GM18520 (cell line): ENCODE data around the gene MYH15.
A peak's percentile ranks its signal among the peaks of the same experiment; 100 is the strongest.

Source experiments
- ATAC-seq: cut with Tn5 transposase; IDR thresholded peaks from one replicate; pipeline ENCODE4 v1.9.1; 2021; ENCODE audit not compliant: unreplicated experiment

MYH15 gene

DNA sequence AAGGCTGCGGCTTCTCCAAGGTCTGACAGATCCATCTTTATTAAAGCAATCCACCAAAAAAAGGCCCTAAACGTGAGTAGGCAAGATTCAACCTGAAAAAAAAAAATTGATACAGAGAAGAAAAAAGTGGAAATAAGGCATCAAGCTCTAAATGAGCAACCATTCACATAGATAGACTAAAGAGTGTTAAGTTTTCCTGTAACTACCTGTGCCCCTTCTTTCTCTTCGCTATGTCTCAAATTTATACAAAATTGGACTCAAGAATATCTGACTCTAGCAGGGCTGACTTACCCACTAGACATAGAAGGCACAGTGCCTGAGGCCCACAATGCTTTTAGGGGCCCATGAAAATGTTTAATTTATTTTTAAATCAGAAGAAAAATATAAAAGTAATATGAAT, at the start of gene MYH15:
Gene MYH15, minus strand, starts transcription at position 101 of the 400 bp plus-strand sequence. Its CDS starts 66 bp downstream, at position 35.
- no peak for ATAC-seq

DNA sequence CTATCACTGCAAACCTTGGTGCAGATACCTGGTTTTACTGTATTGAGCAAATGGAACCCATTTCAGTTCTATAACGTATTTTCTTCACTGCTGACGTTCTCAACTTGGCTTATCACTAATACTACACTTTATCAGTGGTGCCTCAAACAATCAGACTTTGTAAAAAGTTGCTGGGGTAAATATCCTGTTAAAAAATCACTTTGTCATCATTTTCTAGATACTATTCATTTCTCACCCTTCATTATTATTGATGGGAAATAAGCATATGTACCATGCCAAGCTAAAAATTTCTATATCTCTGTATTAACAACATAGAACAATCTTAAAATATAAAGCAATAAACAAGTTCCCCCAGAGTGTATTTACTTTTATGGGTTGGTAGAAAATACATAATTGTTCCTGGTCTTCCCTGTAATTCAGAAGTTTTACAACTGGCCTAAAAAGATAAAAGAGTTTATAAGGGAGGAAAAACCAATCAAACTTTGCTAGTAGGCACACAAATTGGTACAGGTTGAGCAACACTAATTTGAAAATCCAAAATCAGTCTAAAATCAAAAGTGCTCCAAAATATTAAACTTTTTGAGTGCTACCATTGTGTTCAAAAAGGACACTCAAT, 45.7 kb upstream of the MYH15 start:
- no peak for ATAC-seq

DNA sequence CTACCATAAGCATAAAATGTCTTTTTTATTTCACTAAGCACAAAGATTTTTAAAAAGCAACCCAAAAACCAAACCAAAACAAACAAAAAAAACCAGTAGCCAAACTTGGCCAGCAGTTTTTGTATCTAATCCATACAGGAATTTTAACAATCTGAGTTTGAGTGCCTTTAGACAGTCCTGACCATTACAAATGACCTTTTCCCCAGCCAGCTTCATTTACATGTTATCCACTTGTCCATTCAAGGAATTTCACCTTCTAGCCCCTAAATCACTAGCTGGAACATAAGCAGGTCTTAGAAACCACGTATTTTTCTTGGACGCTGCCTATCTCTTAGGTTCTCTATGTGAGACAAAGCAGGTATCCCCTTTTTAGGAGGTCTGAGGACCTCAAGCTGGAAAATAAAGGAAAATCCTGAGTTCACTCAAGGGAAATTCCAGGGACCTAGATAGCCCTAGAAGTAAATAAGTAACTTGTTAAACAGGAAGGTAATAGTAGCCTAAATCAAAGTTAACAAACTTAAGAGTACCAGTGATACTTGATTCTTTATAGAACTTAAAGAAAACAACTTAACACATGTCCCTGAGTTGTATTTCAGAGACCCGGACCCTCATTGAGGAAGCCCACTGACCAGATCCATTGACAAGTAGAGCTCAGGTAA, 44.6 kb upstream of the MYH15 start:
- no peak for ATAC-seq

DNA sequence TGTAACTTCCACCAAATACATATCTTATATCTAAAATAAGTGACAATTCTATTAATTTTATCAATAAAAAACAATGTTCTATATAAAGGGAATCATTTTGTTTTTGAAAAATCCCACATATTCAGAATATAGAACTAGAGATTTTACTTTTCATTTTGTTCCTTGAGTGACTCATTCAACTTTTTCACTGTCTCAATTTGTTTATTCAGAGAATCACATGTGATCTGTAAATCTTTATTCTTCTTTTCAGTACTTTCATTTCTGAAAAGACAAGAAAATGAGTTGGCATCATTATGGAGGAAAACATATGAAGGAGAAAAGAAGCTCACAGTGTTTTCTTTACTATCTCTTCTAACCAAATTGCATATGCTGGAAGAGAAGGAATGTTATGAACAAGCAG, 43.8 kb upstream of the MYH15 start:
- ATAC-seq, result no peak

DNA sequence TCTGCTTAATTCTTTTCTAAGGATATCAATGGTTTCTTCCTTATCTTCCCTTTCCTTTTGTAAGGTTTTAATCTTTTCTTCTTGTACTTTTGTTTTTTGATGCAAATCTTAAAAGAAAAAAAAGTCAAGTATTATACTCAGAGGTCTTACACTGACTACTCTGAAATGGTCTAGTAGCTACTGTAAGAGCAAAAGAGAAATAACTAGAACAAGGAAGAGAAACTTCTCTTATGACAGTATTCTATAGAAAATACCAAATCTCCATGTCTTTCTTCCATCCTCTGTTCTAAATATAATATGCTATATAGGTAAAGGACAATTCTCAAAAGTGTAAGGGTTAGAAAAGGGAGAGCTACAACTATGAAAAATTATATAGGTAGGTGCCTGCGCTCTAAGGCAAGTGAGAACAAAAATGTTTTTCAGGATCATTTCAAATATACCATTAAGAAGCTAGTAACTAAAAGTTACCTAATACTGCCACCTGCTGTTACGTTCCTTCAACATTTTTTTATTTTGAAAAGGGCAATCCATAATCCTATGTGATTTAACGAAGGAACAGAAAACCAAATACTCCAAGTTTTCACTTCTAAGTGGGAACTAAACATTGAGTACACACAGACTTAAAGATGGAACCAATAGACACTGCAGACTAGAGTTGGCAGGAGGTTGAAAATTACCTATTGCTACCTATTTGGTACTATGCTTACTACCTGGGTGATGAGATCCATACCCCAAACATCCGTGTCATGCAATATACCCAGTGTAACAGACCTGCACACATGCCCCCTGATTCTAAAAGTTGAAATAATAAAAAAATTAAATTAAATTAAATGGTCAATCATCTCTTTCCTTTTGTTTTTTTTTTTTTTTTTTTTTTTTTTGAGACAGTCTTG, 42.1 kb upstream of the MYH15 start:
- ATAC-seq, result peak; percentile 50

DNA sequence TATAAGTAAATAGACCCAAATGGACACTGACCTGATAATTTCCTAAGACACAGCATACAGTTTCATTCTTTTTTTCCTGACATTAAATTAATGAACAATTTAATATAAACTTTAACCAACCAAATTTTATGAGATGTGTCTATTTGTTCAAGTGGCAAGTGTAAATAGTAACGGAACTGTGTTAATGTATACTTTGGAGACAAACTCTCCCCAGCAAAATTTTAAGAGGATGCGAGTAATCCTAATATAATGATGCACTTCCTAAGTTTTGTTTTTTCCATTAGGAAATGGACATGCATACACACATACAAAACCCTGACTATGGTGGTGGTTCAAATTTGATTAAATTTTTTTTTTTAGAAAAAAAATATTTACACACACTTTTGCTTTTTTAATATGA, 38.5 kb upstream of the MYH15 start:
- no peak for ATAC-seq

DNA sequence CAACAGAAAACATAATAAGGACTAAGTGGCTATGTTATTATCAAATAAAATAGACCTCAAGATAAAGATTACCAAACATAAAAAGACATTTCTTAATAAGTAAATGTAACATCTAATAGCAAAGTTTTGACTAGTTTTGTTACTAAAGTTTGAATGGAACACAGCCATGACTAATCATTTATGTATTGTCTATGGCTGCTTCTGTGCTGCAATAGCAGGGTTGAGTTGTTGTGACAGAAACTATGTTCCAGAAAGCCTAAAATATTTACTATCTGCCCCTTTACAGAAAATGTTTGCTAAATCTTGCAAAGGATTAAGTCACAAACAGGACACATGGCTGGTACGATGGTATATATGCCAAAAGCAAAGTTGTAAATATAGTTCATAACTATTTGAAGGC, 37.9 kb upstream of the MYH15 start:
- no peak for ATAC-seq

DNA sequence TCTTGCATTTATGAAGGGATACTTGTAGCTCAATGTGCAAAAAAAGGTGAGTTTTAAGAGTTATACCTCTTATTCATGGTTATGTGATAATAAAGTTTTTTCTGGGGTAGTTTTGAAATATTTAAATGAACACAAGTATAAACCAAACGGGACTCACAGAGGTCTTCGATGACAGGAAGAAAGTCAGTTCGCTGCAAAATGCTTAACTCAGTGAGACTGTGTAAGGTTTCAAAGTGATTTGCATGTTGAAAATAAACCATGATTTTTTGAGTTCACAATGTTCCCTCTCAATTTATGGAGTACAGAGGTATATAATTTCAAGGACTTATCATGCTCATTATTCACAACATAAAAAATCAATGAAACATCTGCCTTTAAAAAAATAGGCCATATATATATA, 36.3 kb upstream of the MYH15 start:
- peak; percentile 53 for ATAC-seq

DNA sequence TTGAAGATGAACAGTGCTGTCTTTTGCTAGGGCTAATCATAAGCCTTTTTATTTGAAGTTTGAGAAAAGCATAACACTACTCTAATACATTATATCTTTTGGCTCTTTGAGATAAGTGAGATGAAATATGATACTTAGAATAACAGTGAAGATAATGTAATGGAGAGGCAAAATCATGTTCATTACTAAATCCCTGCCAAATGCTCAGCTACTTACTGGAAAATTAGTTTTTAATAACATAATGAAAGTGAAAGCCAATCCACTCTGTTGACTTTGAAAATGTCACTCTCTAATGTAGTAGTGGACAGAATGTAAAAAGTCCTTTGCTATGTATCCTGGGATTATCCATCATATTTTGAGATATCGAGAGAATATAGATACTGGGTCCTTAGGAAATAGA, 35.9 kb upstream of the MYH15 start:
- peak; percentile 29 for ATAC-seq

DNA sequence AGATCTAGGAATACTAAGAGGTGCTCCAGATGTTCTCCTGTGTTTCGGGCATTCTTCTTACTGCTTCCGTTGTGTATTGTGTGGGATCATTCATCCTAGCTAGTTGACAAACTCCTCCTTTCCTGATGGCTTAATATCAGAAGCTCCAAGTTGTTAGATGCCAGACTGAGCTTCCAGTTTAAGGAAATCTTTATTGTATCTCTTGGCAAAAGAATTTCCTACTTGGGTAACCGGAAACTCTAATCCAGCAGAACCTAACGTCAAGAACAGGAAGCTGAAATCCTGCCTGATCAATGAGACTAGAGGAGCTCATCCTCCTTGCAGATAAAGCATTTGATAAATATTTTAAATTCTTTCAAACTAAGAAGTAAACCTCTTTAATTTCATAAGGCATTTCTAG, 27.7 kb upstream of the MYH15 start:
- ATAC-seq, result no peak

DNA sequence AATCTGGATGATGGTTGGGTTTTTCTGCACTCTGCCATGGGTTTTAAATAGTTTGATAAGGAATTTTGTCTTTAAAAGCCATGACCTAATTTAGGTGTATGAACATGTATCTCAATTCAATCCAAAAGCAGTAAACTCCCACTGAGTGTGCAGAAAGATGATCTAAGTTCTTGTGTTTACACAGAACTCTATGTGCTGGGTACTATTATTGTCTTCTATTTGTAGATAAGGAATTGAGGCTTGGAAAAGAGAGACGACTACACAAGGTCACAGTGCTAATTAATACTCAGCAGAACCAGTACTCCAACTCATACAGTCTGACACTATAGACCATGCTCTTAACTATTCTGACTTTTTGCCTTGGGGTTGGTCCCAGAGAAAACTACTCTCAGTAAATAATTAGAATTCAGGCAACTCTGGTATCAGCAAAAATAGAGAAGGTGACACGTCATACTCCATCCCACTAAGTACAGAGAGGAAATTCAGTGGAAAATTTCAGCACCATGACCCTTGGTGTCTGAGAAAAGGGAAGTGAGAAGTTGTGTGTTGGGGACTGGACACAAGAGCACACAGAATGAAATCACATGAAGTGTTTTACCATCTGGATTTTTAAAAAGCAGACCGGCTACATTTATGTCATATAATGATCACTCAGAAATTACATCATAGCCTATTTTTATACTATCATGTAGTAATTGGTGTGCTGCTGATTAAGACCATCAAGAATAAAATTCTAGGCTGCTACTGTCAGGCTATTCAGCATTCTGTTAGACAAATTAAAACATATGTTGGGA, 18.3 kb upstream of the MYH15 start:
- ATAC-seq, result peak; percentile 83

DNA sequence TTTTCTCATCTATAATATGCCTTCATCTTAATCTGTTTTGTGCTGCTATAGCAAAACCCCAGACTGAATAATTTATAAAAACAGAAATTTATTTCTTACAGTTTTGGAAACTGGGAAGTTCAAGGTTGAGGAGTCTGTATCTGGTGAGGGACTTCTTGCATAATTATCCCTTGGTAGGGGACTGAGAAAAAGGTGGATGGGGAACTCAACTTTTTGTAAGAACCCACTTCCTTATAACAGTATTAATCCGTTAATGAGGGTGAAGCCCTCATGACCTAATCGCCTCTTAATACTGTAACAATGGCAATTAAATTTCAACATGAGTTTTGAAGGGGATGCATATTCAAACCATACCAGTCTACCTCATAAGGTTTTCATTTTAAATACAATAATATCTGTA, 17.4 kb upstream of the MYH15 start:
- ATAC-seq, result no peak

DNA sequence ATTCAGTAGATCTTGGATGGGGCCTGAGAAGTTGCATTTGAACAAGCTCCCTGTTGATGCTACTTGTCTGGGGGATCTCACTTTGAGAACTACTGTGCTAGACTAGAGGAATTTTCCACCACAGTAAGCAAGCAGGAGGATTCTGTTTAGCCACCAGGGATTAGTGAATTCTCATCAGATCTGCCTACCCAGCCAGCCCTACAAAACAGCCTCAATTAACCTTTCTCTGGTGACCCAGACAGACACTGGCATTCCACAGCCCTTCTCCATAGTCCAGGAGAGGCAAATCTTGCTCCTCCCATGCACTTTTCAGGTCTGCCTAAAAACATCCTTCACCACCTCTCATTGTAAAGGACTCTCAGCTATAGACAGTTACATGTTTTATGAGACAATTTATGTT, 16.7 kb upstream of the MYH15 start:
- ATAC-seq, result no peak

DNA sequence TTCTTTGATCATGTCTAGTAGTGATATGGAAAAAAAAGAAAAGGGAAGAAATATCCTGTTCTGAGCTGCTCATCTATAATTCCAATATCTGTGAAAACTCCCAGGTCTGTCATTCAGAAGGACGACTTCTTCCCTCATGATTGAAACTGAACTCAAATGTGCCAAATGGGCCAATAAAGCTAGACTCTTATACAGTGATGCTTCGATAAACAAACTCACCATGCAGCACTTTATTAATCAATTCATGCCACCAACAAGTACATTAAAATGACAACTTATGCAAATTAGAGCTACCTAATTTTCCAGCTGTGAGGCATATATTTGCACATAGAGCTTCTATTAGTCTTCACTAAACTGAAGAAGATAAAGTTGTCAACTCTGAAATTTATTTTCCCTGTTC, 15.6 kb upstream of the MYH15 start:
- no peak for ATAC-seq

DNA sequence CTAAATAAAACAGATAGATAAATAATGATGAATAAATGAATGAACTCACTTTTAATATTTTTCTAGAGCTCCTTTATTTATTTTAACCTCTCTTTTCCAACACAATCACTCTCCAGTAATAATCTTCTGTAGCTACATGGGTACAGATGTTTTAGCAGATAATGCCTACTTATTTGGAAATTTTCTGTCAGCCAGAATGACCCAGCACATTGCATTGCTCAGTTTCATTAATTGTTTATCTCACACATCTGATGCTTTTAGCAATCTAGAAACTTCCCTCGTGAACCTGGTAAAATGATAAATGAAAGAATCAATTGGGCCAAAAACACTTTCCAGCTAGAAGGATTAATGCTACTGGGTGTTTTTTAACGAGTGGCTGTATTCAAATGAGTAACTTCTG, 14.9 kb upstream of the MYH15 start:
- ATAC-seq, result no peak

DNA sequence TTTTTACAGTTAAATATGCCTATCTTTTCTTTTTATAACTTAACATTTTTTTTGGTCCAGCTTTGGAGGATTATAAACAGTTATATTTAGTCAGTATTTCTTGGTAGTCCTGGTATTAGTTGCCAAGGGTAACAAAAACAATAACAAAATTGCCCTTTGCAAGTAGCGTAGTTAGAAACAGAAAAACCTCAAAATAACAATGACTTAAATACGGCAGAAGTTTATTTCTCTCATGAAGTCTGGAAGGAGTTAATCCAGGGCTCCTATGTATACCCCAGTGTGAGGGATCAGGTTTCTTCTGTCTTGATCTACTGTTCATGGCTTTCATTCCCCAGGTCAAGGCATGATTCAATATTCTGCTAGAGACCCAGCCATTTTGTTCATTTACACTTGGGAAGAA, 14.1 kb upstream of the MYH15 start:
- no peak for ATAC-seq

DNA sequence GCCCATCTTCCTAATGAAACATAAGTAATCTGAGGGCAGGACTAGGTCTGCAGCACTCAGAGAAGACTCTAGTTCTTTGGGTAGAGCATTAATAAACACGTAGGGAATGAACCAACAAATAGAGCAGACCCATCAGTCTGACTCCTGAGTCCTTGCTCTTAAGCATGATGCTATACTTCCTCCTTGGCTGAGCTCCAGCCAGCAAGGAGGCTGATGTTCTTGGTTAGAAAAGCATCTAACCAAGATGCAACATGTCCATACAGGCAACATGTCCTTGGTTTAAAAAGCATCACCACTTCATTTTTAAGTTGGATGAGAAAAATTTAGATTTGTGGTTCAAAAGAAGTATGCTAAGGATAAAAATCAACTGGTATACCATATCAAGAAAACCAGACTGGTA, 8.5 kb upstream of the MYH15 start:
- no peak for ATAC-seq

DNA sequence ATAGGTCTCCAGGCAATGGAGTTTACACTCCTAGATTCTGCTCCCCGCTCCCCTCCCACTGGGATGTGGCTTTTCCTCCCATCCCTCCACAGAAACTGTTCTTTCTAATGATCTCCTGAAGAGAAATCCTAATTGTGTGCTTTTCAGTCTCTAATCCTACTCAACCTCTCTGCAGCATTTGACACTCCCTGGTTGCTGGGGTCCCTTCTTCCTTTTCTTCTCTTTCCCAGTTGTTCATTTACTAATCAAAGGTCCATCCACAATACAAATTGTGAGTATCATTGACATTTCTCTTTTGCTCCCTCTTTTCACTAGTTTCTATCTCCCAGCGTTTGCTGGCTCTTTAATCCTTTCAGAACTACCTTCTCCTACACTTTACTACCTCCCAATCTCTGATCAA, 6.5 kb upstream of the MYH15 start:
- ATAC-seq, result no peak

DNA sequence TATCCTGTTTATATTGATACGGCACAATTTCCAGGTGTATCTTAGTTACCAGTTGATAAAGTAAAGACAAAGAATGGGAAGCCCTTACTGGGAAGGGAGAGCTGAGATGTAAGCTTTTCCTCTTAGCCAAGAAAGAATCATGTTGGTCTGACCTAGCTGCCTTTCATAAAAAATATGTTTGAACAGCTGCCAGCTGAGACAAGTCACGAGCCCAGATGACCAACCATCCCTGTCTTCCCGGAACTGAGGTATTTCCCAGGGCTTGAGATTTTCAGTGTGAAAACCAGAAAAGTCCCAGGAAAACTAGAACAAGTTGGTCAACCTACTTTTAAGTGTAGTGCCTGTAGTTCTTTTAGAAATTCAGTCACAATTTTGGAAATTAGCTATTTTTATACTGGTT, 3.6 kb upstream of the MYH15 start:
- ATAC-seq, result no peak

DNA sequence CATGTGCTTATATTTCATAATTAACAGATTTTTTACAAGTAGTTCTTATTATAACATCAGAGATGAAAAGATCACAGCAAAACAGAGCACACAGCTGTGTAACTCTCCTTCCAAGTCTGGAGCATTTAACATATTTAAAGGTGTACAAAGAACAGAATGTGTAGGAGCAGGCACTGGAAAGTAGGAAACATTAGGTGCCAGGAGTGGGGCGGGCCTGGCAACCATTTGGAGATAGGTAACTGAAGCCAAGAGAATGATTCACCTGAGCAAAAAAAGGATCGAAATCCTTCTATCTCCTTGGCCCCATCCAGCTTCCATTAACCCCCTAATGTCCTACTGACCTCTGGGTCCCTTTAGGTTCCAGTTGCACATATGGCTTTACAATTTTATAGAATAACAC, 2.3 kb upstream of the MYH15 start:
- no peak for ATAC-seq

DNA sequence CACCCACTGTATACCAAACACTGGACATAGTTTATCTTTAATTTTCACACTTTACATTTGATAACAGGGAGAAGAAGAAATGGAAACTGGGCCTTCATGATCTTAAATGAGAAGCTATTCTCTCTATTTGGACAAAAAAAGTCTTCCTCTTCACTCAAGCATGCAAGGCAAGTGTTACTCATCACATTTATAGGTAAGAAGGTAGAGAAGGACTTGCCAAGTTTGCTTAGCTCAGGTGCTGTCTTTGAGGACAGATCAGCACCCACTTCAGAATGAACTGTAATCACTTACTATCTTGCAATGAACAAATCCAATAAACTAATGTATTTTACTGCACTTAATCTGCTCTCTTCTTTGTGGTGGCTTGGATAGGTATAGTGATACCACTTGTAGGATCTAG, 1.1 kb upstream of the MYH15 start:
- no peak for ATAC-seq
